Psoas muscle (tissue), 8 donors: Measurements from ENCODE around the gene CACNA1D. TPM values are rescaled to one million over a fixed set of nuclear protein-coding genes. Genes with fewer than 3 reads are reported as not detected.

ENCODE experiments used
- ATAC-seq, 4 donors: fragments of 200-7000 bp; cut with Tn5 transposase; one replicate each; pipeline ENCODE4 v1.9.1; 2020; ENCODE audit warnings: moderate library complexity in 3 of 4, mild to moderate bottlenecking in 2 of 4
- DNase-seq, 2 donors: peaks; one replicate each; pipeline ENCODE4 v3.0.0-alpha.2; 2020
- H3K27ac ChIP-seq: fragments of 200-600 bp; one replicate; pipeline ENCODE4 v1.8.0; 2022
- H3K27me3 ChIP-seq, 3 donors: fragments of 200-600 bp in 1 of 3; one replicate each; pipeline versions ENCODE4 v1.6.1 to v1.8.0; 2013 to 2022; ENCODE audit warnings: low read length in 2 of 3, mild to moderate bottlenecking in 2 of 3, moderate library complexity in 1 of 3; ENCODE audit not compliant: insufficient read depth in 3 of 3
- H3K36me3 ChIP-seq, 2 donors: fragments of 200-600 bp in 1 of 2; one replicate each; pipeline versions ENCODE4 v1.6.1 to v1.8.0; 2013 to 2022; ENCODE audit warnings: low read depth in 1 of 2, mild to moderate bottlenecking in 1 of 2, moderate library complexity in 1 of 2; ENCODE audit not compliant: insufficient read depth in 1 of 2
- H3K4me1 ChIP-seq: fragments of 200-600 bp; one replicate; pipeline ENCODE4 v1.8.0; 2022
- H3K4me3 ChIP-seq: fragments of 200-600 bp; one replicate; pipeline ENCODE4 v1.8.0; 2022; ENCODE audit warnings: mild to moderate bottlenecking
- H3K9me3 ChIP-seq: fragments of 200-600 bp; one replicate; pipeline ENCODE4 v1.8.0; 2022
- WGBS, 3 donors: extraction: QIAGEN DNeasy Blood & Tissue Kit; methylation state at CpG; one replicate each; pipeline versions ENCODE4 v1.1.6 to v1.1.7; 2013; 5-methylcytosine and 5-hydroxymethylcytosine counted together
- intact Hi-C, 2 donors: fragments of 100-400 bp; cut with DNase I; formaldehyde crosslinking; loops; one replicate each; pipeline versions ENCODE4 v1.11.0 to v1.14.2; 2022
- polyA plus RNA-seq, 3 donors: library from polyadenylated mRNA; stranded (reverse); fragments of 200-250 nt; gene quantifications; one replicate each; pipeline ENCODE4 v1.2.3, GENCODE V29; 2013
- total RNA-seq, 4 donors: library from RNA; stranded (reverse); fragmentation: NEBNext Ultra II Directional in 2 of 4; extraction: Animal tissue kit (Norgen Biotek cat#: 25700) in 2 of 4; gene quantifications; one replicate each; pipeline versions ENCODE4 v1.2.1 to v1.2.4, GENCODE V29; 2021 to 2023
- TF ChIP-seq, protein P1 (sequence below): fragments of 200-600 bp; IDR thresholded peaks from one replicate; pipeline ENCODE4 v1.8.0; 2022; ENCODE audit warnings: antibody characterized with exemption
- donor health status: healthy with polysubstance abuse.
- donor health status: DM: no; HTN: no; CAD: no; lungs with moderate emphysema.
- donor health status: Bipolar disorder and iron deficiency.
- donor health status: healthy.
- donor health status: DM: yes; HTN: yes; CAD: no.
- donor health status: DM: no; HTN: no; CAD: no.
- donor health status: DM: no; HTN: no; CAD: no.
- donor health status: DM: yes; HTN: yes; CAD: no.

The CACNA1D gene
- total and polyA plus RNA-seq, 7 donors = 0.05 to 0.82 (median 0.28) TPM; not detected in 2

- no peaks in the 10 kb centered on the region for H3K36me3 ChIP-seq
- TF ChIP-seq, protein P1, sequence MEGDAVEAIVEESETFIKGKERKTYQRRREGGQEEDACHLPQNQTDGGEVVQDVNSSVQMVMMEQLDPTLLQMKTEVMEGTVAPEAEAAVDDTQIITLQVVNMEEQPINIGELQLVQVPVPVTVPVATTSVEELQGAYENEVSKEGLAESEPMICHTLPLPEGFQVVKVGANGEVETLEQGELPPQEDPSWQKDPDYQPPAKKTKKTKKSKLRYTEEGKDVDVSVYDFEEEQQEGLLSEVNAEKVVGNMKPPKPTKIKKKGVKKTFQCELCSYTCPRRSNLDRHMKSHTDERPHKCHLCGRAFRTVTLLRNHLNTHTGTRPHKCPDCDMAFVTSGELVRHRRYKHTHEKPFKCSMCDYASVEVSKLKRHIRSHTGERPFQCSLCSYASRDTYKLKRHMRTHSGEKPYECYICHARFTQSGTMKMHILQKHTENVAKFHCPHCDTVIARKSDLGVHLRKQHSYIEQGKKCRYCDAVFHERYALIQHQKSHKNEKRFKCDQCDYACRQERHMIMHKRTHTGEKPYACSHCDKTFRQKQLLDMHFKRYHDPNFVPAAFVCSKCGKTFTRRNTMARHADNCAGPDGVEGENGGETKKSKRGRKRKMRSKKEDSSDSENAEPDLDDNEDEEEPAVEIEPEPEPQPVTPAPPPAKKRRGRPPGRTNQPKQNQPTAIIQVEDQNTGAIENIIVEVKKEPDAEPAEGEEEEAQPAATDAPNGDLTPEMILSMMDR = no peak
- ATAC-seq (no peak), DNase-seq (no peak)
- no peaks in the 10 kb centered on the region for H3K4me1 ChIP-seq
- no peak overlapping the region for H3K27ac ChIP-seq
- no peaks in the 10 kb centered on the region for H3K9me3 ChIP-seq
- 74 to 89% (median 85%) methylated on average over 6 of the region's 6 CpGs for WGBS, 3 donors
- H3K27me3 ChIP-seq = peaks cover 0 to 12% (median 2%) of the 10 kb centered on the region in 3 donors
- intact Hi-C loops = no loop called here
- H3K4me3 ChIP-seq = no peak overlapping the region
Observed at GRCh38 chr3:53486961-53487654, 7.3 kb upstream of the CACNA1D start.

DNA sequence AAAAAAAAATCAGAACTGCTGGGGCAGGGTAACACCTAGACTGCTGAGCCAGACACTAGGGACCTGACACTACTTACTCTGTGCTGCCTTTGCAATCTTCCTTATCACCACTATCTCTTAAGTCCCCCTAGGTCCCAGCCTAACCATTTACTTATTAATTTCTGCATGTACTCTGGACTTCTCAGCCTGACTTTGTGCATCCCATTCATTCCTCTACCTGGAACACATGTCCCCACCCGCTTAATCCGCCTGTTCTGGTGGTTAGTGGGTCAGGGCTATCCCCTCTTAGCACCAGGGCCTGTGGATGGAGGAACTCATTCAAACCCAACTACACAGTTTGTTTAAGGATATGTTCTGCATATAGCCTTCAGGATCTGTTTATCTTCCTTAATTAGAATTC lies 5.0 kb upstream of the CACNA1D start:
- intact Hi-C loops = no loop called here
- TF ChIP-seq, protein P1 = no peak
- H3K36me3 ChIP-seq = no peaks in the 10 kb centered on the region
- no peak for ATAC-seq
- DNase-seq = no peak
- peaks cover 5% of the 10 kb centered on the region for H3K4me1 ChIP-seq
- peaks cover 0 to 34% (median 2%) of the 10 kb centered on the region in 3 donors for H3K27me3 ChIP-seq
- H3K9me3 ChIP-seq = no peaks in the 10 kb centered on the region
- no peak overlapping the region for H3K27ac ChIP-seq
- H3K4me3 ChIP-seq = no peak overlapping the region
- 91 to 98% (median 92%) methylated on average over 2 of the region's 2 CpGs for WGBS, 3 donors

DNA sequence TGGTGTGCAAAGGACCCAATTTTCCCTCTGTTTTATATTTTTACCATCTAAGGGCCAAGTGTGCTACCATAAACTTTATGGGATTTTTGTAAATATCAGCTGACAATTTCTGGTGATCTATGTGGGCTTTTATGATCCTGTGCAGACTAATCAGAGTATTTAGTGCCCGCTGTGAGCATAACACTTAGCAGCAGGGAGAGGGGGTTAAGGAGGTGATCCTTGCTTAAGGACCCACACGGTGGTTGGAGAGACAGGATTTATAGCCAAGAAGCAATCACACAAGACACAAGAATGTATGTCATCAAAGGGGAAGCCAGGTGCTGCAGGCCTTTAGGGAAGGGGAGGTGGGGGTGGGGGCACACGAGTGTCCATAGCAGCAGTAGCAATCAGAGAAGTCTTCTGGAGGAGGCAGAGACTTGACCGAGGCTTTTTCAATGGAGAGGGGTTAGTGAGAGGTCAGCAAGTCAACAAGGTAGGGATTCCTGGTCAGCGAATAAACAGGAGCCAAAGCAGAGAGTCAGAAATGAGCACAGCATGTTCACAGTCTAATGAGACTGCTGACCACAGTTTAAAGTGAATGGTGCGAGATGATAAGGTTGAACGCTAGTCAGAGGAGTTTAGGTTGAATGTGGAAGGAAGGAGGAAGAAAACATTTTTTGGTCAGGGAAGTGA lies 4.5 kb upstream of the CACNA1D start:
- no peak overlapping the region for H3K27ac ChIP-seq
- no peak overlapping the region for H3K4me3 ChIP-seq
- no peaks in the 10 kb centered on the region for H3K9me3 ChIP-seq
- 40 to 54% (median 46%) methylated on average over 7 of the region's 7 CpGs for WGBS, 3 donors
- no peaks in the 10 kb centered on the region for H3K36me3 ChIP-seq
- intact Hi-C loops = no loop called here
- peaks cover 0 to 37% (median 2%) of the 10 kb centered on the region in 3 donors for H3K27me3 ChIP-seq
- peaks cover 5% of the 10 kb centered on the region for H3K4me1 ChIP-seq
- ATAC-seq (no peak), DNase-seq (no peak)
- TF ChIP-seq, protein P1 = no peak

DNA sequence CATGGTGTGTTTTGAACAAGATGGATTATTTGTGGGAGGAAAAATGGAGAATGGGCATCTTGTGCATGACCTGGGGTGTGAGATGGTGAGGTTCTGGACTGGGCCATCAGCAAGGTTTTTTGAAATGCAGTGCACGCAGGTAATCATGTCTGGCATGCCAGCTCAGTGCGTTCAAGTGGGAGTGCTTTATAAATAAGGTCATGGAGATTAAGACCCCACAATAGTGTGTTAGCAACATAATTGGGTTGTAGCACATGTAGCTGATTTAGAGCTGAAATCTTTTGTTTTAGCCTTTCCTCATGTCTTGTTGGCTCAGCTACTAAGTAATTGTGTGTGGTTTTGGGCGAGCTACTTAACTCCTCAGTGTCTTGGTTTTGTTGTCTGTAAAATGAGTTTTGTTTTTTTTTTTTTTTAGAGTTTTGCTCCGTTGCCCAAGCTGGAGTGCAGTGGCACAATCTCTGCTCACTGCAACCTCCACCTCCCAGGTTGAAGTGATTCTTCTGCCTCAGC lies 3.9 kb upstream of the CACNA1D start:
- DNase-seq = no peak
- Histone ChIP-seq H3K9me3 (no peaks in the 10 kb centered on the region), H3K4me3 (no peak overlapping the region), H3K36me3 (no peaks in the 10 kb centered on the region), H3K4me1 (peaks cover 10% of the 10 kb centered on the region), H3K27me3 (peaks cover 0 to 43% (median 5%) of the 10 kb centered on the region in 3 donors), H3K27ac (no peak overlapping the region)
- ATAC-seq = no peak
- intact Hi-C loops = no loop called here
- TF ChIP-seq, protein P1 = no peak
- 61 to 74% (median 69%) methylated on average over 4 of the region's 4 CpGs for WGBS, 3 donors
